NCI-H2107 treated with DMSO at 0.1 percent for 48 hours (cell line): ENCODE data around the gene NOXA1.
A peak's percentile ranks its signal among the peaks of the same experiment; 100 is the strongest.
"Not testable (repeated sequence)": the region's sequence is repeated elsewhere in the genome, so short reads cannot be mapped to it uniquely, and the experiment has no call there.

Experiments
- DNase-seq: peaks from one replicate; lab custom pipeline; 2025; ENCODE audit not compliant: unreplicated experiment; lab: John Stamatoyannopoulos, UW

NOXA1 gene

GRCh38 chr9:137422604-137423513, at the start of gene NOXA1, which contains the start of gene EXD3:
NOXA1 (plus strand) TSS chr9:137423393; CDS start chr9:137423530, 137 bp downstream.
EXD3 (minus strand) TSS chr9:137423162; CDS start chr9:137395357, 27,805 bp downstream.
- DNase-seq = peak; percentile 76

- DNase-seq = no peak
Measured at GRCh38 chr9:137373611-137373980, 49.6 kb upstream of the NOXA1 start.

DNA sequence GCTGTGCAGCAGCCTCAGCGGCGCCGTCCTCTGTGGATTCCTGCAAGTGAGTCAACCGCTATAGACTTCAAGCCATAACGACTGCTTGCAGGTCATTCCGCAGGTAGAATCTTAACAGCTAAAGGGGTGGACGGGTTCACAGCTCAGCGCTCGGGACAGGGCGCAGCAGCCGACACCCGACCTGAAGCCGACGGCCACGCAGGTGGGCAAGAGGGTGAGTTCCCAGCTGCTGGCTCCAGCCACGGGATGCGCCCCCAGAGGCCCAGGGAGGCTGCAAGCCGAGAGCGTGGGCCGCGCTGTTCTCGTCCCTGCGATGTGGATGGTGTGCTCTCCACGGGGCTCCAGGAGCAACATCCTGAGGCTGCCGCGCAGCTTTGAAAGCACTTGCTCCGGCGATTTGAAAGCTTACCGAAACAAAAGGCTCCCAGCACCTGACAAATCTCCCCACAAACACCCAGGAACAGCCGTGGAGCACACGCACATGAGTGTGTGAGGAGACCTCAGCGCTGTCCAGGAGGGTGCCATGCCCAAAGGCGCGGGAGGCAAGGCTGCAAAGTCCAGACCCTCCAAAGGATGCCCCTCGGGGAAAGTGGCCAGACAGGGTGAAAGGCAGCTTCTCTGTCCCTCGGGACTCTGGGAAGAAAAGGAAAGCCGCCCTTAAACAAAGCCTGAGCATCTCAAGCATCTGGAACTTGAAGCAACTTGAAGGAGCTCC, 48.9 kb upstream of the NOXA1 start:
- no peak for DNase-seq

GRCh38 chr9:137375321-137376058, 47.7 kb upstream of the NOXA1 start:
- no peak for DNase-seq

GRCh38 chr9:137376386-137376785, 46.8 kb upstream of the NOXA1 start:
- DNase-seq = no peak

DNA sequence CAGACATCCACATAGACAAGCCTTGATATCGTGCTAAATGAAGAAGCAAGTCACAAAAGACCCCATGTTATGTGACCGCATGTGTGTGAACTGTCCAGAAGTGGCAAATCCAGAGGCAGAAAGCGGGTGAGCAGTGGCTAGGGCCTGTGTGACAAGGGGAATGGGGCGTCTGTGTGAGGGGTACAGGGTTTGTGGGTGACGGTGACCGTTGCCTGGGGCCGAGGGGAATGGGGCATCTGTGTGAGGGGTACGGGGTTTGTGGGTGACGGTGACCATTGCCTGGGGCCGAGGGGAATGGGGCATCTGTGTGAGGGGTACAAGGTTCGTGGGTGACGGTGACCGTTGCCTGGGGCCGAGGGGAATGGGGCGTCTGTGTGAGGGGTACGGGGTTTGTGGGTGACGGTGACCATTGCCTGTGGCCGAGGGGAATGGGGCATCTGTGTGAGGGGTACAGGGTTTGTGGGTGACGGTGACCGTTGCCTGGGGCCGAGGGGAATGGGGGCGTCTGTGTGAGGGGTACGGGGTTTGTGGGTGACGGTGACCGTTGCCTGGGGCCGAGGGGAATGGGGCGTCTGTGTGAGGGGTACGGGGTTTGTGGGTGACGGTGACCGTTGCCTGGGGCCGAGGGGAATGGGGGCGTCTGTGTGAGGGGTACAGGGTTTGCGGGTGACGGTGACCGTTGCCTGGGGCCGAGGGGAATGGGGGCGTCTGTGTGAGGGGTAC, 44.3 kb upstream of the NOXA1 start:
- not testable (repeated sequence) for DNase-seq

- DNase-seq = no peak
Measured at GRCh38 chr9:137379761-137380161, 43.4 kb upstream of the NOXA1 start.

GRCh38 chr9:137380171-137380570, 43.0 kb upstream of the NOXA1 start:
- no peak for DNase-seq

GRCh38 chr9:137380606-137381005, 42.6 kb upstream of the NOXA1 start:
- DNase-seq = no peak

- no peak for DNase-seq
Measured at GRCh38 chr9:137381501-137382443, 41.4 kb upstream of the NOXA1 start.

- no peak for DNase-seq
Measured at GRCh38 chr9:137382444-137383080, 40.6 kb upstream of the NOXA1 start.

DNA sequence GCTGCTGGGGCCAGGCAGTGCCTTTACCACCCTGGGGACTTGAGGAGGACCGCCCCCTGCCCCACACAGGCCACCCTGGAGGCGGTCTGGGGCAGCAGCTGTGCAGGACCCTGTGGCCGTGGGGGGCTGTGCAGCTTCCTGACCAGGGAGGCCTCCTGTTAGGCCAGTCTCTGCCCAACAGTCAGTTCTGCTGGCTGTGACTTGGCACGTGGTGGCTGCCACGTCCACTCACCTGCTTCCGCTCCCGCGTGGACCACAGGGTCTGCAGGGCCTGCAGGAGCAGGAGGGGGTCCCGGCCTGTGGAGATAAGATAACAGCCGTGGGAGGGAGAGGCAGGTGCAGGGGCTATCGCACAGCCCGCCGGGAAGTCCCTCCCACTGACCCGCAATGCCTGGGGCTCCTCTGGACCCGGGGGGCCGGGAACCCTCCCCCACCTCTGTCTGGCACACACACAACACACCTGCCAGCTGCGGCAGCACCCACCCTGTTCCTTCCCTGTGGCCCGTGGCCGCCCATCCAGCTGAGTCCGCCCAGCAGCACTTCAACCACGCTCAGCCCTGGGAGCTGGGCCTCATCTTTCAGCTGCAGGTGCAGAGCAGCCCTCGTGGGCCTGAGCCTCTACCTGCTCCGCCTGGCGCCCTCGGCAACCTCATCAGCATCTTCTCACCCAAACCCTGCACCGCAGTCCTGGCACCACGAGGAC, 40.0 kb upstream of the NOXA1 start:
- peak; percentile 18 for DNase-seq

GRCh38 chr9:137383784-137384756, 39.1 kb upstream of the NOXA1 start:
- no peak for DNase-seq

- no peak for DNase-seq
Measured at GRCh38 chr9:137385061-137385655, 38.0 kb upstream of the NOXA1 start.

- not testable (repeated sequence) for DNase-seq
Measured at GRCh38 chr9:137386507-137387113, 36.6 kb upstream of the NOXA1 start.

DNA sequence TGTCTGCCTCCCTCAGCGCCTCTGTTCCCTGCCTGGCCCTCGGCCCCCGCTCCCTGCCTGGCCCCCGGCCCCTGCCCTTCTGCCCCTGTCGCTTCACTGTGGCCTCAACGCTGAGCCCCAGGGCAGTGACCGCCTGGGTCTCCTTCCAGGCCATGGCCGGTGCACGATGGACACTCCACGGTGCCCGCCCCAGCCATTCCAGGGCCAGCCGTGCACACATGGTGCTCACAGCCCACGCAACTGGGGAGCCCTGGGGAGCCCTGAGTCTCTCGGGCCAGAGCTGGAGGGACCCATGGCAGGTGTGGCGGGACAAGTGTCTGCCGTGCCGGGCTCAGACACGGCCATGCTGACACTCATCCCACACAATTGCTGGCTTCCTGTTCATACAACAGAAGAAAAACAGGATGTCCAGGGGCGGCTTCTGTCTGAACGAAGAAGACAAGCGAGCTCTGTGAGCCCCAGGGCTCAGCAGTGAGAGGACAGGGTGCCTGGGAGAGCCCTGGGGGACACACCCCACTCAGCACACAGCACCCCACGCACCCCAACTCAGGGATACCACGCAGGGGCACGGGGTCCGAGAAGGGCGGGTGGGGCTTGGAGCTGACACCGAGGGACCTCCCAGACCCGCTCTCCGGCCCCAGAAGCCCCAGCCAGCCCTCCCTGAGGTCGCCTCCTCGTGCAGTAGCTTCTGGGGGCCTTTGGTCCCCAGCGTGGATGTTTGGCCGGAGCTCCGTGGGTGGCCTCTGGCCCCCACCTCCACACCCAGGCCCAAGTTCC, 35.9 kb upstream of the NOXA1 start:
- no peak for DNase-seq
